Esophagus squamous epithelium (tissue), 5 donors: ENCODE results near the gene NQO2. TPM values are rescaled to one million over a fixed set of nuclear protein-coding genes. Genes with fewer than 3 reads are reported as not detected.

ENCODE experiments used
- DNase-seq: peaks from one replicate; lab custom pipeline; 2025; lab: John Stamatoyannopoulos, UW
- H3K27ac ChIP-seq, 4 donors: fragments of 200-600 bp; sonication (generic); one replicate each; pipeline ENCODE4 v1.5.1; 2016 to 2019; ENCODE audit warnings: mild to moderate bottlenecking in 1 of 4
- H3K27me3 ChIP-seq, 4 donors: fragments of 200-600 bp; sonication (generic); 1 replicate in 3 of 4; 2 replicates in 1 of 4; pipeline versions ENCODE4 v1.5.1 to v1.6.0; 2017 to 2021; ENCODE audit warnings: antibody characterized with exemption in 1 of 4
- H3K36me3 ChIP-seq, 3 donors: fragments of 200-600 bp; sonication (generic); one replicate each; pipeline ENCODE4 v1.5.1; 2016 to 2019
- H3K4me1 ChIP-seq, 3 donors: fragments of 200-600 bp; sonication (generic); one replicate each; pipeline ENCODE4 v1.5.1; 2017 to 2019
- H3K4me3 ChIP-seq, 4 donors: fragments of 200-600 bp; sonication (generic); 1 replicate in 3 of 4; 2 replicates in 1 of 4; pipeline ENCODE4 v1.5.1; 2016 to 2019; ENCODE audit warnings: mild to moderate bottlenecking in 2 of 4, moderate library complexity in 1 of 4
- H3K9me3 ChIP-seq, 3 donors: fragments of 200-600 bp; sonication (generic); one replicate each; pipeline ENCODE4 v1.5.1; 2016 to 2019
- POLR2A ChIP-seq, 4 donors: fragments of 450-650 bp; IDR thresholded peaks; one replicate each; pipeline ENCODE4 v1.6.1; 2017; ENCODE audit warnings: antibody characterized with exemption in 4 of 4, mild to moderate bottlenecking in 4 of 4, moderate library complexity in 3 of 4
- WGBS, 2 donors: methylation state at CpG; one replicate each; pipeline ENCODE4 v1.1.5; 2018; 5-methylcytosine and 5-hydroxymethylcytosine counted together
- intact Hi-C: fragments of 100-400 bp; cut with DNase I; formaldehyde crosslinking; loops from one replicate; pipeline ENCODE4 v1.15.0; 2022
- total RNA-seq, 4 donors: library from RNA; depleted of rRNA; stranded (reverse); fragments of >200 nt; gene quantifications; one replicate each; pipeline ENCODE4 v1.1.0, GENCODE V29; 2016
- TF ChIP-seq, protein P1 (sequence below), 6 experiments: fragments of 450-650 bp in 4 of 6; fragments of 200-600 bp in 2 of 6; sonication (generic) in 2 of 6; IDR thresholded peaks; one replicate each; pipeline ENCODE4 v1.5.1; 2016 to 2019; ENCODE audit warnings: antibody characterized with exemption in 6 of 6, mild to moderate bottlenecking in 4 of 6, moderate library complexity in 4 of 6
- donor health status: DM: yes; HTN: yes; CAD: no.

The NQO2 gene, protein sequence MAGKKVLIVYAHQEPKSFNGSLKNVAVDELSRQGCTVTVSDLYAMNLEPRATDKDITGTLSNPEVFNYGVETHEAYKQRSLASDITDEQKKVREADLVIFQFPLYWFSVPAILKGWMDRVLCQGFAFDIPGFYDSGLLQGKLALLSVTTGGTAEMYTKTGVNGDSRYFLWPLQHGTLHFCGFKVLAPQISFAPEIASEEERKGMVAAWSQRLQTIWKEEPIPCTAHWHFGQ
- 10 to 100 TPM; 18.7 to 38.3 (median 26.5) TPM for total RNA-seq

DNA sequence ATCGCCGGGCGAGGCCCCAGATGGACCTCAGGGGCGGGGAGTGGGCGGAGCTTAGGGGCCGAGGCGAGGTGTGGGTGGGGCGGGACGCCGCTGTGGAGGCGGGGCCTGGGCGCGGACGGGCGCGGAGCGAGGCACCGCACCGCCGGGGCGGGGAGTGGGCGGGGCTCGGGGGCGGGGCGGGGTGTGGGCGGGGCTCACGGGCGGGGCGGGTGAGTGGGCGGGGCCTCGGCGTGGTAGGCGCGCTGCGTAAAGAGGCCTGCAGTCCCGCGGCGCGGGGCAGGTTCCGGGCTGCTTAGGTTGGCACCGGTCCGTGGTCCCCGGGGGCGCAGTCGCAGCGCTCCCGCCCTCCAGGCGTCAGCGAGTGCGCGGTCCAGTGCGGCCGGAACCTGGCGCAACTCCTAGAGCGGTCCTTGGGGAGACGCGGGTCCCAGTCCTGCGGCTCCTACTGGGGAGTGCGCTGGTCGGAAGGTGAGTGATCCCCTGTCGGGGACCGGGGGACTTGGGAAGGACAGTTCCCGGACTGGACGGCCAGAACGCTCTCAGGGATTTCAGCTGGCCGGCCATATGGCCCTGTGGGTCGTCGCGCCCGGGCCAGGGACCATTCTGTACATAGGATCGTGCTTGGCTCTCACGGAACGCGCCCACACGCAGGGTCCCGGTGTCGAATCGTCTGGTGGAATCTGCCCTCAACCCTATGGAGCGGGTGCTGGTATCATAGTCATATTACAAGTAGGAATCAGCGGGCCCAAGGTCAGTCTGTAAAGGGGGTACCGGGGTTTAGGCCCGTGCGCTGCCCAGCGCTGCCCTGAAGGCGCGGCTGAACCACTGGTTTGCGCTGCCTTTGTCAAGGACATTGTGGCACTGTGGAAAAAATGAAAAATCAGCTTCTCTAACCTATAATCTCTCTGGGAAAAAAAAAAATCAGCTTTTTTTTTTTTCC, at the start of gene NQO2:
Gene NQO2 (plus strand): TSS at position 277 of the 940 bp plus-strand sequence. CDS start 6,659 bp downstream, outside the sequence.
- peak within 1 kb of the TSS; percentile 93 to 96 (median 94) for H3K27ac ChIP-seq
- H3K4me3 ChIP-seq = peak within 1 kb of the TSS; percentile 77 to 97 (median 90)
- peaks cover 14 to 36% (median 20%) of the 10 kb centered on the region in 3 donors for H3K4me1 ChIP-seq
- H3K9me3 ChIP-seq = no peaks in the 10 kb centered on the region
- no peaks in the 10 kb centered on the region for H3K27me3 ChIP-seq
- peak; percentile 72 for DNase-seq
- 0 to 4% methylated on average over 3 to 27 of the region's 87 CpGs for WGBS, 2 donors
- peak in 3 of 4 donors; percentile 83 to 96 (median 92) for TF ChIP-seq POLR2A (IDR thresholded peaks at IDR 0.05)
- TF ChIP-seq, protein P1, sequence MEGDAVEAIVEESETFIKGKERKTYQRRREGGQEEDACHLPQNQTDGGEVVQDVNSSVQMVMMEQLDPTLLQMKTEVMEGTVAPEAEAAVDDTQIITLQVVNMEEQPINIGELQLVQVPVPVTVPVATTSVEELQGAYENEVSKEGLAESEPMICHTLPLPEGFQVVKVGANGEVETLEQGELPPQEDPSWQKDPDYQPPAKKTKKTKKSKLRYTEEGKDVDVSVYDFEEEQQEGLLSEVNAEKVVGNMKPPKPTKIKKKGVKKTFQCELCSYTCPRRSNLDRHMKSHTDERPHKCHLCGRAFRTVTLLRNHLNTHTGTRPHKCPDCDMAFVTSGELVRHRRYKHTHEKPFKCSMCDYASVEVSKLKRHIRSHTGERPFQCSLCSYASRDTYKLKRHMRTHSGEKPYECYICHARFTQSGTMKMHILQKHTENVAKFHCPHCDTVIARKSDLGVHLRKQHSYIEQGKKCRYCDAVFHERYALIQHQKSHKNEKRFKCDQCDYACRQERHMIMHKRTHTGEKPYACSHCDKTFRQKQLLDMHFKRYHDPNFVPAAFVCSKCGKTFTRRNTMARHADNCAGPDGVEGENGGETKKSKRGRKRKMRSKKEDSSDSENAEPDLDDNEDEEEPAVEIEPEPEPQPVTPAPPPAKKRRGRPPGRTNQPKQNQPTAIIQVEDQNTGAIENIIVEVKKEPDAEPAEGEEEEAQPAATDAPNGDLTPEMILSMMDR (IDR thresholded peaks at IDR 0.05) = peak in 2 of 6 experiments; percentile 26 to 32
- intact Hi-C loops = loop anchor here (5.0 kb wide), 1 partner anchor 52 kb away; no protein-coding TSS in a partner anchor
- peaks cover 0 to 16% (median 0%) of the 10 kb centered on the region in 3 donors for H3K36me3 ChIP-seq

DNA sequence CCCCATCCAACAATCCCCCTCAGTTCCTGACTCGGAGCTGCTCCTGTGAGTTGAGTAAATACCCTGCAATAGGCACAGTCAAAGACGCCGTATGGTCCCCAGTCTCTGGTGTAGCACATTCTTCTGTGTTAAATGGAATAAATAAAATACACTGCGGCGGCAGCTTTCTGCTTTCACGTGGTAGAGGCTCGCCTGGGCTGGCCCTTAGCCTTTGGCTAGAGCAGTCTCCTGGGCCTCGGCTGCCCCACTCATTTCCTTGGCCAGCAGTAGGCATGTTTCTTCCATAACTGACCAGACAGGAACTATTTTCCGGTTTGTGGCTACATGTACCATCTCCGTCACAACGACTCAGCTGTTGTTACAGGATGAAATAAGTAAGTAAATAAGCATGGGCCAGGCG, 49.0 kb upstream of the NQO2 start:
- Histone ChIP-seq H3K9me3 (no peaks in the 10 kb centered on the region), H3K4me1 (peaks cover 4 to 11% (median 5%) of the 10 kb centered on the region in 3 donors), H3K27ac (no peak overlapping the region), H3K27me3 (no peaks in the 10 kb centered on the region), H3K36me3 (peaks cover 6 to 86% (median 10%) of the 10 kb centered on the region in 3 donors), H3K4me3 (no peak overlapping the region)
- no peak for DNase-seq
- intact Hi-C loops = no loop called here
- WGBS, 2 donors = 91 to 93% methylated on average over 4 to 9 of the region's 12 CpGs
- TF ChIP-seq, protein P1 (IDR thresholded peaks at IDR 0.05) = no peak
- TF ChIP-seq POLR2A (IDR thresholded peaks at IDR 0.05) = no peak

DNA sequence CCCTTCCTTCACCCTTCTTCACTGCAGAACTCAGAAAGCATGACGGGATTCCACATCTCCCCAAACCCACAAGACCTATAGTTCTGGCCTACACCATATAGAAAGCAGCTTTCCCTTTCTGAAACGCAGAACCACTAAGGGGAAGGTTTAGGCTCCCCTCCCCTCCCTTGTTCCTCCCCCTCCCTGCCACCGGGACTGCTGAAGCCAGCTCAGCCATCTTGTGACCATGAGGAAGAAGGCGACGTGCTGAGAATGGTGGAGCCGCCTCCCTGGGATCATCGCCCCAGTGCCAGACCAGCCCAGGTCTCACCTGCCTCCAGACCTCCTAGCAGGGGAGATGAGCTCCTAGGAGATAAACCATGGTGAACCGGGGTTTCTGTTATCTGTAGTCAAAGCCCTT, 48.0 kb upstream of the NQO2 start:
- 71 to 80% methylated on average over 4 of the region's 8 CpGs for WGBS, 2 donors
- H3K27ac ChIP-seq = peak overlapping the region in 1 of 4 donors; percentile 56

DNA sequence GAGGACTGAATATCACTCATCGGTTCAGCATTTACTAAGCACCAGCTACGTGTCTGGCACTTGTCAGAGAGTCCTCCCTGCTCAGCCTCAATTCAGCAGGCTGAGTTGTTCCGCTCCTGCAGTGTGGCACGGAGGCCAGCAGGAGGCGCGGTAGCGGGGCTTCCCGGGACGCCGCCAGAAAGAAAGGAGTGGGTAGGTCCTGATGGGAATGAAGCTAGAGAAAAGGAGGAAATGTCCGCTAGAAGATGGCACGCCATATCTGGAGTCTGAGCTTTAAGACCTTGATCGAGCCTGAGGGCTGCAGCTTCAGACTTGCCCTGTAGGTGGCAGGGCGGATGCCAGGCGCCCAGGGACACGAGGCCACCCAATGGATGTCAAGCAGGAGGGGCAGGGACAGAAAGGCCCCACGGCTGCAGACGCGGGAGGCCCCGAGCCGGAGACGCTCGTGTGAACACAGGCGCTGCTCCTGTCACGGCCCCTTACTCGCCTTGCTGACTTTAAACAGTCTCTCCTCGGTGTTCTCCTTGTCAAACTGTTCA, 47.1 kb upstream of the NQO2 start:
- 17 to 42% methylated on average over 19 to 25 of the region's 27 CpGs for whole genome bisulfite sequencing, 2 donors
- Histone ChIP-seq H3K27ac (peak overlapping the region; percentile 26 to 68 (median 58)), H3K4me1 (peaks cover 4 to 22% (median 6%) of the 10 kb centered on the region in 3 donors), H3K9me3 (no peaks in the 10 kb centered on the region), H3K36me3 (peaks cover 2 to 83% (median 6%) of the 10 kb centered on the region in 3 donors), H3K27me3 (no peaks in the 10 kb centered on the region), H3K4me3 (peak overlapping the region in 3 of 4 donors; percentile 24 to 28 (median 27))
- DNase-seq = no peak
- TF ChIP-seq, protein P1 (IDR thresholded peaks at IDR 0.05) = peak; percentile 85 to 98 (median 95)
- TF ChIP-seq POLR2A (IDR thresholded peaks at IDR 0.05) = no peak
- intact Hi-C loops = no loop called here

More for the DNA sequence above, 48.0 kb upstream of the NQO2 start:
- H3K36me3 ChIP-seq = peaks cover 6 to 88% (median 10%) of the 10 kb centered on the region in 3 donors
- no peak overlapping the region for H3K4me3 ChIP-seq
- no peaks in the 10 kb centered on the region for H3K9me3 ChIP-seq
- TF ChIP-seq, protein P1 (IDR thresholded peaks at IDR 0.05) = no peak
- TF ChIP-seq POLR2A (IDR thresholded peaks at IDR 0.05) = no peak
- peaks cover 4 to 13% (median 5%) of the 10 kb centered on the region in 3 donors for H3K4me1 ChIP-seq
- no peak for DNase-seq
- intact Hi-C loops = no loop called here
- H3K27me3 ChIP-seq = no peaks in the 10 kb centered on the region
